ENCODE data around the gene NLGN1. TPM values are rescaled to one million over a fixed set of nuclear protein-coding genes. Genes with fewer than 3 reads are reported as not detected.

NLGN1 gene
- total and polyA plus RNA-seq, 2 experiments from 2014 or later: 5.3 to 10.9 TPM

DNA sequence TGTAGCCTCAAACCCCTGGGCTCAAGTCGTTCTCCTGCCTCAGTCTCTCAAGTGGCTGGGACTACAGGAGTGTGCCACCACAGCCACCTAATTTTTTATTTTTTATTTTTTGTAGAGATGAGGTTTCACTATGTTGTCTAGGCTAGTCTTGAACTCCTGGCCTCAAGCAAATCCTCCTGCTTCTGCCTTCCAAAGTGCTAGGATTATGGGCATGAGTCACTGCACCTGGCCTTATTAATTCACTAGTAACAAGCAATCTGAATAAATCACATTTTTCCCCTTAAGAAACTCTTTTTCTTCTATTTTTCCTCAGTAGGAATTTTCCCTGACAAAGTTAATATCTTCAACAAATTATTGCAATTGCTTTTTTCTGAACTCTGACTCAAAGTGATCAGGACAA lies 336.9 kb downstream of the NLGN1 start:
- Histone ChIP-seq H3K4me3 (no peak overlapping the region), H3K27ac (no peak overlapping the region), H3K36me3 (no peaks in the 10 kb centered on the region), H3K9me3 (ENCODE audit: low read depth) (no peaks in the 10 kb centered on the region), H3K4me1 (ENCODE audit: low read depth) (no peaks in the 10 kb centered on the region), H3K27me3 (no peaks in the 10 kb centered on the region)
- TF ChIP-seq CTCF (IDR thresholded peaks at IDR 0.05; ENCODE audit: low read depth, low read length): no peak
- no peak for DNase-seq (ENCODE audit: low read depth in 1 of 2, low spot score in 1 of 2)

DNA sequence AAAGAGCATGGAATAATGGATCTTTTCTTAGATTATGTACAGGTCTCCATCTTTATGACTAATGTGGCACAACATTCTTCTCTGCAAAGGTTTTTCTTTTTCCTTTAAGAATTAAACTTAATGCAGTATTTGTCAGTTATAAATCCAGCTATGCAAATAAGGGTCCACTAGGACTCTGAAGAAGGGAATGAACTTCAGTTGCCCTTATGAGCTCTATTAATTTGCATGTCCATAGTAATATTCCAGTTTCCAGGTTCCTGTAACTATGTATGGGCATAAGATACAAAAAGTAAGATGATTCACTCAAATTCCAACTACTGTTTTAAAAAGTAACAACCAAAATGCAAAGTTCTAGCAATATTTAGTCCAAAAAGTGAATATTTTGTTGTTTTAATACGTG lies 337.4 kb downstream of the NLGN1 start:
- Histone ChIP-seq H3K4me3 (no peak overlapping the region), H3K36me3 (no peaks in the 10 kb centered on the region), H3K27ac (no peak overlapping the region), H3K27me3 (no peaks in the 10 kb centered on the region), H3K9me3 (ENCODE audit: low read depth) (no peaks in the 10 kb centered on the region), H3K4me1 (ENCODE audit: low read depth) (no peaks in the 10 kb centered on the region)
- no peak for TF ChIP-seq CTCF (IDR thresholded peaks at IDR 0.05; ENCODE audit: low read depth, low read length)
- DNase-seq (ENCODE audit: low read depth in 1 of 2, low spot score in 1 of 2): no peak

GRCh38 chr3:173735841-173736240 lies 338.3 kb downstream of the NLGN1 start:
- TF ChIP-seq CTCF (IDR thresholded peaks at IDR 0.05; ENCODE audit: low read depth, low read length): no peak
- Histone ChIP-seq H3K36me3 (no peaks in the 10 kb centered on the region), H3K4me3 (no peak overlapping the region), H3K27me3 (no peaks in the 10 kb centered on the region), H3K27ac (no peak overlapping the region), H3K9me3 (ENCODE audit: low read depth) (no peaks in the 10 kb centered on the region), H3K4me1 (ENCODE audit: low read depth) (no peaks in the 10 kb centered on the region)
- no peak for DNase-seq (ENCODE audit: low read depth in 1 of 2, low spot score in 1 of 2)

- Histone ChIP-seq H3K4me1 (ENCODE audit: low read depth) (no peaks in the 10 kb centered on the region), H3K27ac (no peak overlapping the region), H3K4me3 (no peak overlapping the region), H3K9me3 (ENCODE audit: low read depth) (no peaks in the 10 kb centered on the region), H3K27me3 (no peaks in the 10 kb centered on the region), H3K36me3 (no peaks in the 10 kb centered on the region)
- no peak for TF ChIP-seq CTCF (IDR thresholded peaks at IDR 0.05; ENCODE audit: low read depth, low read length)
- no peak for DNase-seq (ENCODE audit: low read depth in 1 of 2, low spot score in 1 of 2)
Measured at GRCh38 chr3:173737167-173737808, 339.7 kb downstream of the NLGN1 start.

DNA sequence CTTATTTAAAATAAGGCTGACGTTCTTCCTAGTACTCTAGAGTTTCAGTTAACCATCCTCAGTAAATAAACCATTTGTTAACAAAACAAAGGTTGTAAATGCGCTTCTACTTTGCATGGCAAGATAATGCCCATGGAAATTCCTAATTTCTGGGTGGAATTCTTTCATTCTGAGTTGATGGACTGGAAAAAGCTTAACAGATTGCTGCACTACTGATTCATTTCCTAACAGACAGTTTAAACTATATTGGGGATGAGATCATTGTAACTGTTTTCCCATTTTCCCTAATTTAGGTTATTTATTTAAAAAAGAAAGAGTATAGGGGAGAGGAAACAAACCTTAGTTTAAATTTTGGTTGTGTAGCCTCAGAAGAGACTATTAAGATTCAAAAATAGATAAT lies 342.2 kb downstream of the NLGN1 start:
- no peak overlapping the region for H3K4me3 ChIP-seq
- no peaks in the 10 kb centered on the region for H3K27me3 ChIP-seq
- H3K9me3 ChIP-seq (ENCODE audit: low read depth): no peaks in the 10 kb centered on the region
- no peaks in the 10 kb centered on the region for H3K36me3 ChIP-seq
- no peak overlapping the region for H3K27ac ChIP-seq
- no peak for DNase-seq (ENCODE audit: low read depth in 1 of 2, low spot score in 1 of 2)
- no peak for TF ChIP-seq CTCF (IDR thresholded peaks at IDR 0.05; ENCODE audit: low read depth, low read length)
- no peaks in the 10 kb centered on the region for H3K4me1 ChIP-seq (ENCODE audit: low read depth)

Data from cardiac muscle cell (in vitro differentiated cells and primary cell).